ENCODE results near the gene SSBP2.

SSBP2 gene

GRCh38 chr5:81763294-81763928 lies 12.5 kb upstream of the SSBP2 start:
- DNase-seq, result no peak

- DNase-seq, result no peak
These were observed 12.0 kb upstream of the SSBP2 start for GRCh38 chr5:81762853-81763252.

- no peak for DNase-seq
These were observed 11.5 kb upstream of the SSBP2 start for GRCh38 chr5:81762401-81762800.

- DNase-seq, result no peak
These were observed 11.1 kb upstream of the SSBP2 start for GRCh38 chr5:81761970-81762369.

GRCh38 chr5:81761270-81761669 lies 10.4 kb upstream of the SSBP2 start:
- DNase-seq, result no peak

- no peak for DNase-seq
These were observed 9.6 kb upstream of the SSBP2 start for GRCh38 chr5:81760521-81760920.

GRCh38 chr5:81759632-81760005 lies 8.7 kb upstream of the SSBP2 start:
- DNase-seq, result no peak

GRCh38 chr5:81757404-81757803 lies 6.5 kb upstream of the SSBP2 start:
- DNase-seq, result no peak

- DNase-seq, result no peak
These were observed 5.1 kb upstream of the SSBP2 start for GRCh38 chr5:81756016-81756415.

- DNase-seq, result no peak
These were observed 4.4 kb upstream of the SSBP2 start for GRCh38 chr5:81755320-81755719.

GRCh38 chr5:81754621-81755020 lies 3.7 kb upstream of the SSBP2 start:
- DNase-seq, result no peak

GRCh38 chr5:81753429-81753828 lies 2.5 kb upstream of the SSBP2 start:
- DNase-seq, result no peak

- DNase-seq, result no peak
These were observed 1.7 kb upstream of the SSBP2 start for GRCh38 chr5:81752644-81752963.

- DNase-seq, result no peak
These were observed 1.1 kb upstream of the SSBP2 start for GRCh38 chr5:81751836-81752643.

- no peak for DNase-seq
These were observed 439 bp downstream of the SSBP2 start for GRCh38 chr5:81750308-81751008.

- no peak for DNase-seq
These were observed 1.2 kb downstream of the SSBP2 start for GRCh38 chr5:81749561-81750307.

- DNase-seq, result no peak
These were observed 1.7 kb downstream of the SSBP2 start for GRCh38 chr5:81749192-81749560.

GRCh38 chr5:81748556-81748955 lies 2.3 kb downstream of the SSBP2 start:
- no peak for DNase-seq

GRCh38 chr5:81747030-81747429 lies 3.9 kb downstream of the SSBP2 start:
- DNase-seq, result no peak

GRCh38 chr5:81740758-81741157 lies 10.1 kb downstream of the SSBP2 start:
- no peak for DNase-seq

- DNase-seq, result no peak
These were observed 11.6 kb downstream of the SSBP2 start for GRCh38 chr5:81739291-81739690.

GRCh38 chr5:81729276-81729675 lies 21.6 kb downstream of the SSBP2 start:
- no peak for DNase-seq

- no peak for DNase-seq
These were observed 22.6 kb downstream of the SSBP2 start for GRCh38 chr5:81728301-81728700.

- no peak for DNase-seq
These were observed 24.6 kb downstream of the SSBP2 start for GRCh38 chr5:81726297-81726696.

Measured in NCI-H748 treated with DMSO at 0.1 percent for 48 hours (cell line).